Prostate gland (tissue), 2 donors: ENCODE data around the gene EDNRA. TPM values are rescaled to one million over a fixed set of nuclear protein-coding genes. Genes with fewer than 3 reads are reported as not detected.

Experiments
- DNase-seq: peaks from one replicate; pipeline ENCODE4 v3.0.0-alpha.2; 2019; ENCODE audit warnings: low spot score
- H3K27ac ChIP-seq, 2 donors: fragments of 200-600 bp; sonication (generic); 2 replicates each; pipeline ENCODE4 v1.5.1; 2017 to 2019
- H3K27me3 ChIP-seq: fragments of 200-600 bp; sonication (generic); replicated peaks from 2 replicates; pipeline ENCODE4 v1.5.1; 2019; ENCODE audit not compliant: insufficient read depth
- H3K36me3 ChIP-seq, 2 donors: fragments of 200-600 bp; sonication (generic); 1 replicate in 1 of 2; 2 replicates in 1 of 2; pipeline versions ENCODE4 v1.5.1 to v1.8.1; 2017 to 2019
- H3K4me1 ChIP-seq: fragments of 200-600 bp; sonication (generic); replicated peaks from 2 replicates; pipeline ENCODE4 v1.5.1; 2019
- H3K4me3 ChIP-seq, 2 donors: fragments of 200-600 bp; sonication (generic); 2 replicates each; pipeline ENCODE4 v1.5.1; 2017 to 2019
- H3K9me3 ChIP-seq: fragments of 200-600 bp; sonication (generic); 2 replicates; pipeline ENCODE4 v1.5.1; 2017
- CTCF ChIP-seq, 4 experiments: fragments of 200-600 bp in 2 of 4; fragments of 450-650 bp in 2 of 4; sonication (generic) in 2 of 4; IDR thresholded peaks; 1 replicate in 3 of 4; 2 replicates in 1 of 4; pipeline ENCODE4 v1.5.1; 2016 to 2019; ENCODE audit warnings: antibody characterized with exemption in 4 of 4, mild to moderate bottlenecking in 2 of 4, moderate library complexity in 2 of 4
- POLR2A ChIP-seq: fragments of 450-650 bp; IDR thresholded peaks from one replicate; pipeline ENCODE4 v1.6.1; 2016; ENCODE audit warnings: antibody characterized with exemption, mild to moderate bottlenecking
- POLR2AphosphoS5 ChIP-seq: sonication (generic); formaldehyde crosslinking; IDR thresholded peaks from one replicate; pipeline ENCODE4 v1.6.1; 2017; ENCODE audit warnings: antibody characterized with exemption
- WGBS: methylation state at CpG from one replicate; pipeline ENCODE4 v1.1.5; 2018; 5-methylcytosine and 5-hydroxymethylcytosine counted together
- intact Hi-C: fragments of 100-400 bp; cut with DNase I; formaldehyde crosslinking; loops from one replicate; pipeline ENCODE4 v1.14.2; 2022
- total RNA-seq, 2 donors: library from RNA; depleted of rRNA; stranded (reverse); fragments of >200 nt; gene quantifications; one replicate each; pipeline ENCODE4 v1.1.0, GENCODE V29; 2016

The EDNRA gene
- total RNA-seq, 2 donors from 2014 or later, result 17.8 to 27.3 TPM

DNA sequence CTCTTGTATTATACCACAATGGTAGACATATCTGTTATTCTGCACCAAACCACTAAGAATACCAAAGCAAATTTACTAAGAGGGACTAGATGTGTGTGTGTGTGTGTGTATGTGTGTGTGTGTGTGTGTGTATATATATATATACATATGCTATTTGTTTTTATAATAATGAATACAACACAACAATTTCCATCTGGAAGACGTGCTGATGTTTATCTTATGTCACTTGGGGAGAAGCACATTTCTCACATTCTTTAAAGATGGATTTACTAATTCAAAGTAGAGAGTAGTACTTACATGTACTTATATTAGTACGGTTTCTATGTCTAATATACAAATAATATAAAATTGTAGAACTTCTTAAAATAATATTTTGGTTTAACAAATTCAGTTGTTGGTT, 52.0 kb downstream of the EDNRA start:
- intact Hi-C loops, result no loop called here
- 65% methylated on average over 2 of the region's 2 CpGs for WGBS
- DNase-seq, result no peak
- Histone ChIP-seq H3K9me3 (no peaks in the 10 kb centered on the region), H3K4me3 (no peak overlapping the region), H3K27me3 (no peaks in the 10 kb centered on the region), H3K27ac (no peak overlapping the region), H3K4me1 (no peaks in the 10 kb centered on the region), H3K36me3 (no peaks in the 10 kb centered on the region)
- TF ChIP-seq CTCF (IDR thresholded peaks at IDR 0.05), result no peak
- TF ChIP-seq POLR2A, result no peak
- no peak for TF ChIP-seq POLR2AphosphoS5

- intact Hi-C loops, result no loop called here
Observed at GRCh38 chr4:147533331-147533730, 52.4 kb downstream of the EDNRA start.

DNA sequence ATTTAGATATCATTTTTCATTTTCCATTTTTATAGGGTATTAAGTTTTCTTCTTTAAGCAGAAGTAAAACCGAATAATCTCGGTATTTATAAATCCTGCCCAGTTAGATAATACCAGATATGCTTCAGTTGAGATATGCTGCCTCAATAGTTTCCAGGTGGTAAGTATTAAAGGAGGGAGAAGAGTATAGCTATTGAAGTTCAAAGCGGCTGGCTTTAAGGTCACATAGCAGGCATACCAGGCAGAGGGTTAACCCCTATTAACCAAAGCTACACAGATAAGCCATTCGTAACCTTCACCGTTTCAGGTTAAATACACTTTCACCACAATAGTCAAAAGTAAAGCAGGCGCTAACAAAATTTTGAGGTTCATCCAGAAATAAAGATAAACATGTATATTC, 54.2 kb downstream of the EDNRA start:
- no peak overlapping the region for H3K27ac ChIP-seq

More at GRCh38 chr4:147533331-147533730, 52.4 kb downstream of the EDNRA start:
- DNase-seq, result no peak
- no peaks in the 10 kb centered on the region for H3K4me1 ChIP-seq
- no peak overlapping the region for H3K4me3 ChIP-seq
- no peaks in the 10 kb centered on the region for H3K27me3 ChIP-seq
- TF ChIP-seq POLR2A, result no peak
- no peak for TF ChIP-seq CTCF (IDR thresholded peaks at IDR 0.05)
- TF ChIP-seq POLR2AphosphoS5, result no peak
- WGBS, result 83% methylated on average over 1 of the region's 1 CpG
- no peak overlapping the region for H3K27ac ChIP-seq
- H3K9me3 ChIP-seq, result no peaks in the 10 kb centered on the region
- H3K36me3 ChIP-seq, result no peaks in the 10 kb centered on the region

GRCh38 chr4:147538711-147539110, 57.8 kb downstream of the EDNRA start:
- WGBS, result 78% methylated on average over 3 of the region's 3 CpGs
- Histone ChIP-seq H3K9me3 (no peaks in the 10 kb centered on the region), H3K4me1 (no peaks in the 10 kb centered on the region), H3K27ac (no peak overlapping the region), H3K27me3 (no peaks in the 10 kb centered on the region), H3K36me3 (no peaks in the 10 kb centered on the region), H3K4me3 (no peak overlapping the region)
- intact Hi-C loops, result no loop called here
- no peak for TF ChIP-seq POLR2AphosphoS5
- TF ChIP-seq CTCF (IDR thresholded peaks at IDR 0.05), result no peak
- TF ChIP-seq POLR2A, result no peak
- DNase-seq, result no peak

More for the DNA sequence above, 54.2 kb downstream of the EDNRA start:
- no peak for DNase-seq
- Histone ChIP-seq H3K4me3 (no peak overlapping the region), H3K4me1 (no peaks in the 10 kb centered on the region), H3K36me3 (no peaks in the 10 kb centered on the region), H3K9me3 (no peaks in the 10 kb centered on the region), H3K27me3 (no peaks in the 10 kb centered on the region)
- TF ChIP-seq CTCF (IDR thresholded peaks at IDR 0.05) (no peak), POLR2A (no peak), POLR2AphosphoS5 (no peak)
- 64% methylated on average over 6 of the region's 6 CpGs for WGBS
- intact Hi-C loops, result no loop called here

GRCh38 chr4:147539959-147540358, 59.1 kb downstream of the EDNRA start:
- H3K4me3 ChIP-seq, result no peak overlapping the region
- H3K27ac ChIP-seq, result no peak overlapping the region
- intact Hi-C loops, result no loop called here
- no peak for DNase-seq
- TF ChIP-seq POLR2A, result no peak
- no peak for TF ChIP-seq CTCF (IDR thresholded peaks at IDR 0.05)
- no peak for TF ChIP-seq POLR2AphosphoS5
- H3K4me1 ChIP-seq, result no peaks in the 10 kb centered on the region
- no peaks in the 10 kb centered on the region for H3K36me3 ChIP-seq
- 90% methylated on average over 4 of the region's 4 CpGs for whole genome bisulfite sequencing
- H3K27me3 ChIP-seq, result no peaks in the 10 kb centered on the region
- H3K9me3 ChIP-seq, result no peaks in the 10 kb centered on the region
